Activated CD4-positive, alpha-beta T cell treated with anti-CD3 and anti-CD28 coated beads, Interleukin-2, amount 50 U/mL, for 48 hours (primary cell): ENCODE measurements around the gene ANO2.

Source experiments
- DNase-seq, 2 experiments: peaks; one replicate each; pipeline ENCODE4 v3.0.0-alpha.2; 2020

The ANO2 gene

DNA sequence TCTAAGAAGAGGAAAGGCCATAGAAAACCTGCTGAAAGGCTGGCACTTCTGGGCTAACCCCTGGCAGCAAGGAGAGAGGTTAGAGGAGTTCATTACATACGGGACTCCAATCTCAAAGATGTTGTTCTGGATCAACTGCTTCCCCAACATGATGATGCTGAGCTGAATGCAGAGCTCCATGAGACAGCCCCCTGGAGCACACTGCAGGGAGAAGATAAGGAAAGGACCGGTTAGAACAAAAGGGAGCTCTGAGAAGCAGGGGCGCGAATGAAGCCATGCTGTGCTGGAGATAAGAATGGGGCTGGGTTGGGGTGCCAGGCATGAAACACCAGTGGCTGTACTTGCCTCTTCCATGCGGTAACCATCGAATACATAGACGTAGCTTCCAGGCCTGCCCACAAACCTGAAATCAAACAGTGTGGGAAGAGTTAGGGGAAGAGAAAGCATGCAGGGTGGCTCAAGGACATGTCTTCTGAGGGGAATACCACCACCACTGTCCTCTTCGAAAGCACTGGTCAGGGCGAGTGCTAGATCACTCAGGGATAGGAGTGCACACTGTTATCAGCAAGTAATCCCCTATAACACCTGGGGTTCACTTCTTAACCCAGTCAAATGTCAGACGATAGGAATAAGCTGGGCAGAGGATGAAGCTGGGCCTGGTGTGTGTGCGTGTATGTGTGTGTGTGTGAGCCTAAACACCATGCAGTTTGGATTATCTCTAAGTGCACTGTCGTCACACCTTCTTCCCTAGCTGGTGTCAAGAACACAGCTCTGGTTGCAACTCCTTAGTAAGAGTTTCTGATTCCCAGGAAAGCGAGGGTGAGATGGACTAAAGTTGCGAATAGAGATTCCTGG, 332.3 kb downstream of the ANO2 start:
- DNase-seq = no peak

DNA sequence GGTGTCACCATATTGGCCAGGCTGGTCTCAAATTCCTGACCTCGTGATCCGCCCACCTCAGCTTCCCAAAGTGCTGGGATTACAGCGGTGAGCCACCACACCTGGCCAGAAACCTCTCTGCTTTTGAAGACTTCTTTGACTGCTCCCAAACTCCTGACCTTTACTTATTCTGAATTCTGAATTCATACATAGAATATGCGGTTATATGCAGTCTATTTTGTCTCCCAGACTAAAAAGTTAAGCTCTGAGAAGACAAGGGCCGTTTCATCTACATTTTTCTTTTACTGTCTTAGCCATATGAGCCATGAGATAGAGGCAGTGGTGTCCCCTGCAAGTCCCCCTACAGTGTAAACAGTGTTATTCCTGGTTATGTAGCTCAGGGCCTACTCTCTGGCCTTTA, 333.9 kb downstream of the ANO2 start:
- no peak for DNase-seq

- no peak for DNase-seq
These were observed 345.7 kb downstream of the ANO2 start for GRCh38 chr12:5599378-5599777.

DNA sequence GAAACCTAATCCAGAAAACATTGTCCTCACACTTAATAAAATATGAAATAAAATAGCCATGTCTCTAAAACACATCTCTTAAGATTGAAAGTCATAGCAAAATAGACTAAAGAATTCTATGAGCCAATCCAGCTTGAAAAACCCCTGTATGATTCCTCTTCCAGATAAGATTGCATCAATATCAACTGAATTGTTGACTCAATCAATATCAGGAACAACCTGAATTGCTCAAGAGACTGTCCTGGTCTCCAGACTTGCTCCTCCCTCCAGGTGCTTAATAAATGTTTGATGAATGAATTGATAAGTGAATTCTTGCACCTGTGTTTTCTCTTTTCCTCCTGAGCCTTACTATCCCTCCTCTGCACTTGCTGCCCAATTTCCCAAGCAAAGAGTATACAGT, 351.1 kb downstream of the ANO2 start:
- DNase-seq = no peak

GRCh38 chr12:5593086-5593485, 352.0 kb downstream of the ANO2 start:
- no peak for DNase-seq

DNA sequence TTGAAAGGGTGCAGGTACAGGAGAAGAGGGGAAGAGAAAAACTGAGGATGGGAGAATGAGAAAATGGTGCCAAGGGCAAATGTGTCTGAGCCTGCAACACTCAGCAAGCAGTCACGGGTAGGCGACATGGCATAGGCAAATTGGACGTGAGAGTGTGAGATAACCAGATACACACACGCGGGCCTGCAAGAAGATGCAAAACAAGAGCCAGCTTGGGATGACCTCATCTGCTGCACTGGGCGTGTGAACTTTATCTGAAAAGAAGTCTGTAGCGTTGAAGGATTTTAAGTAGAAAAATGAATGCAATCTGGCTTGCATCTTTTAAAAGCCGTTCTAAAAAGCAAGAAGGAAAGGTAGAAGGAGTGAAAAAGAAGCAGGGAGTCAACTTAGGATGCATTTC, 352.7 kb downstream of the ANO2 start:
- no peak for DNase-seq

- no peak for DNase-seq
These were observed 354.7 kb downstream of the ANO2 start for GRCh38 chr12:5590316-5590715.

DNA sequence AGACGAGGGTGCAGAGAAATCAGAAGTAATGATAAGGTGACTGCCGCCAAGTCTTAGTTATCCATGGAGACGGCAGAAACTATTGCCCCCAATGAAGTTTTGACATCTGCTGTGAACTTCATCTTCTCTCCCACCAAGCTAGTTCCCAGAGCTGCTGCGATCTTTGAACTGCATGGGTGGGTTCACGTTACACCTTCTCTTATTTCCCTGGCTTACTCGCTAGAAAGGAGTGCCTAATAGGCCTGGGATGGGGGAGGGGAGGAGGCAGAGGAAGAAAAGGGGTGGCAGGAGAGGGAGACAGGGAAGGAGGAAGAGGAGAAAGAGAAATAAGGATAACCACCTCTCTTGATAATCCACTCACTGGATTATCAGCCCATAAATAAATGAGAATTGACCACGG, 356.0 kb downstream of the ANO2 start:
- DNase-seq = no peak

DNA sequence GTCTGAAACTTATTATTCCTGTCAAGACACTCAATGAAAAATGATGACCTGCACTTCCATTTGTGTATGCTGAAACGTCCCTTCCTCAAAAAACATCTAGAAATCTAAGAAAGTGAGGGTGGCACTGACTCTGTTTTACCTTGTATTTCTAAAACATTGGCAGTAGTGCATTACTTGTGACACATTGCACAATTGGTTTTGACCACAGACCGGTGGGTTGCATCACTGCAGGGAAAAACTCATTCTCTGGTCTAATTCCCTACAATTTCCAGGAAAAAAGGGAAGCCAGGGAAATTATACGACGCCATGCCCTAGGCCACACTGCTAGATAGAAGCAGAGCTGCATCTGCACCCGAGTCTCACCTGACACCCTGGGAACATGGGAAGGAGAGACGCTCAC, 356.5 kb downstream of the ANO2 start:
- no peak for DNase-seq

DNA sequence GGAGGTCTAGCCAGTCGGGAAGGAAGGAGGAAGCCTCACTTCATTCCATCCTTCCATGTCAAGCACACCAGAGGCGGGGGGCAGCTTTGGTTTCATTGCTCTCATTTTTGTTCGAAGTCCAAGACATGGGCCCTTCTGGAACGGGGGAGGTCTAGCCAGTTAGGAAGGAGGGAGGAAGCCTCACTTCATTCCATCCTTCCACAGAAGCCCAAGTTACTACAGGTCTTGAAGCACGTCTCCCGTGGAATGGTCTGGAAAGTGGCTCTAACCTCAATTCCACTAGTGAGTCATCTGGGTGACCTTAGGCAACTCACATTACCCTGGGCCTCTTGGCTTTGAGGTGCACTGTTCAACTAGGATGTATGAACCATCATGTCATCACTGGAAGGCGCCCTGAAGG, 356.9 kb downstream of the ANO2 start:
- DNase-seq = no peak

GRCh38 chr12:5587711-5588121, 357.3 kb downstream of the ANO2 start:
- DNase-seq = no peak

- no peak for DNase-seq
These were observed 358.9 kb downstream of the ANO2 start for GRCh38 chr12:5586201-5586600.

GRCh38 chr12:5585178-5585577, 359.9 kb downstream of the ANO2 start:
- no peak for DNase-seq

- DNase-seq = no peak
These were observed 360.5 kb downstream of the ANO2 start for GRCh38 chr12:5584412-5585175.

DNA sequence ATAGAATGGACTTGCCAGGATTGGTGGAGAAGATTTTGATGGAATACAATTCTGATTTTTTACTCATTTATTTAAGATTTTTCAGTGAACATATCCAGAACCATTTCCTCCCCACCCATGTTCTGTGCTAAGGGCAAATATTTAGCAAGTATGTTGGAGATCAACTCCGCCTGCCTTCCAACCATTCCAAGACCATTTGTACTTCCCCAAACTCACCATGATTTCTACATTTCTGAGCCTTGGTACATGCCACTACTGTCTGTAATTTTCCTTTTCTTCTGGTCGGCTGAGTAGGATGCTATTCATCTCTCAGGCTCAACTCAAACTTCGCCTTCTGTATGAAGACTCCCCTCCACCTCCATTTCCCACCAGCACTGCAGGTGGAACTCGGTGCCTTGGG, 362.5 kb downstream of the ANO2 start:
- no peak for DNase-seq

GRCh38 chr12:5582018-5582417, 363.0 kb downstream of the ANO2 start:
- DNase-seq = no peak

GRCh38 chr12:5581616-5582015, 363.4 kb downstream of the ANO2 start:
- no peak for DNase-seq

- DNase-seq = no peak
These were observed 364.0 kb downstream of the ANO2 start for GRCh38 chr12:5581019-5581418.

GRCh38 chr12:5578775-5579174, 366.3 kb downstream of the ANO2 start:
- DNase-seq = no peak

DNA sequence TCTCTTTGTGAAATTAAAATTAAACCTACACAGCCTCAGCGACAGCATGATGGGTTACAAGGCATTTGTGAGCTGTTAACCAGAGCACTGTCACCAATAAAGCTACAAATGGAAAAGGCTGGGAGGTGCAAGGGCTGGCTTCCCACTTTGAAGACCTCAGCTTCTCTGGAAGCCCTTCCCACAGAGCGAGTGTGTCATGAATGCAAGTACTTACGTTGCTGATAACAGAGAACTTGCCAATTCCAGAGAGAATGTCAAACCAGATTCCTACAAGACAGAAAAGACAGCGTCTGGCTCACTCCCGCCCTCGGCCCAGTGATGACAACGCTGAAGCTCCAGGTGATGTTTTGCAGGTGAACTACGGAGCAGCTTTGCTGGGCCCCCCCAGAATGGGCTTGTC, 367.3 kb downstream of the ANO2 start:
- no peak for DNase-seq

GRCh38 chr12:5577211-5577612, 367.8 kb downstream of the ANO2 start:
- DNase-seq = no peak

- DNase-seq = no peak
These were observed 369.1 kb downstream of the ANO2 start for GRCh38 chr12:5575987-5576386.

DNA sequence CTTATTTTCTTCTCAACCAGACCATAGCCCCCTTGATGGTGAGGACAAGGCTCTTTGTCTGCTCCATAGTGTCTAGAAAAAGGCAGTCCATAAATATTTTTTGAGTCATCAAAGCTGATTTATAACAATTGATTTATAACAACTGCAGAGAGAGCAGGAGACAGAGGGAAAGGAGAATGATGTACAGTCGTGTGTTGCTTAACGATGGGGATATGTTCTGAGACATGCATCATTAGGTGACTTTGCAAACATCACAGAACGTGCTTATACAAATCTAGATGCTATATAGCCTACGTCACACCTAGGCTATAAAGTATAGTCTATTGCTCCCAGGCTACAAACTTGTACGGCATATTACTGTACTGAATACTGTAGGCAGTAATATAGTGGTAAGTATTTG, 369.8 kb downstream of the ANO2 start:
- no peak for DNase-seq

DNA sequence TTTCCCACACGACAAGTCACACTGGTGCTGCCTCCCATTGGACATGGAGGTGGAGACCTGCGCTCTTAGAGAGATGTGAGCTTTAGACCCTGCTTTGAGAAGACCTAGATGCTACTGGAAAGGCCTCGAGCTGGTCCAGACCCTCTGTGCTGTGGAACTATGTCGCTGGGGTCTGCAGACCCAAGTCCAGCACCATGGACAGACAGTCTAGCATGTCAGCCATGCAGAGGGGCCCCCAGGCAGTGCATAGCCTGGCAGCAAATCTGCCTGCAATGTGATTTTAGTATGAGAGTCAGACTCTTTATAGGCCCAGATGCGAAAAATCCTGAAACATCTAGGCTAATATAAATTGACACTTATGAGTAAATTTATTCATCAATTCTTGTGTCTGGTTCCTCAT, 371.7 kb downstream of the ANO2 start:
- DNase-seq = no peak
